Caco-2 (cell line): ENCODE results near the gene ARHGAP24. TPM values are rescaled to one million over a fixed set of nuclear protein-coding genes. Genes with fewer than 3 reads are reported as not detected.

ENCODE experiments used
- BruUV-seq: library from RNA; stranded (reverse); fragments of 400-500 nt; replicated peaks from 2 replicates; lab custom pipeline; 2021; lab: Mats Ljungman, UMichigan
- CTCF ChIA-PET: fragments of 300-600 bp; sonication (Branson Sonifier 250); formaldehyde crosslinking; loops from one replicate; lab custom pipeline; 2022; ENCODE audit warnings: antibody characterized with exemption; lab: Charles Lee
- POLR2A ChIA-PET: fragments of 300-600 bp; sonication (Branson Sonifier 250); formaldehyde crosslinking; loops from one replicate; lab custom pipeline; 2022; ENCODE audit warnings: antibody characterized with exemption; lab: Charles Lee
- DNase-seq, 2 experiments: peaks; one replicate each; pipeline versions ENCODE4 v3.0.0 to v3.0.0-alpha.2; 2020 to 2022
- H3K27me3 ChIP-seq: replicated peaks from 2 replicates; pipeline ENCODE4 v1.6.0; 2011; ENCODE audit warnings: low read length; ENCODE audit not compliant: control insufficient read depth, insufficient read depth
- H3K36me3 ChIP-seq: 2 replicates; pipeline ENCODE4 v1.5.1; 2011; ENCODE audit warnings: low read length; ENCODE audit not compliant: control insufficient read depth, insufficient read depth
- H3K4me1 ChIP-seq: fragments of 250-450 bp; sonication (Bioruptor Pico); 2 replicates; pipeline ENCODE4 v1.5.1; 2020; ENCODE audit warnings: mild to moderate bottlenecking
- H3K4me3 ChIP-seq: 2 replicates; pipeline ENCODE4 v1.5.1; 2011; ENCODE audit warnings: low read depth, mild to moderate bottlenecking, control low read depth, low read length
- H3K9me3 ChIP-seq: fragments of 250-450 bp; sonication (Bioruptor Pico); 2 replicates; pipeline ENCODE4 v1.5.1; 2020; ENCODE audit warnings: mild to moderate bottlenecking, moderate library complexity
- H3K27ac Mint-ChIP-seq: one replicate; pipeline ENCODE4 v1.8.0; 2022; ENCODE audit warnings: mixed read lengths; ENCODE audit not compliant: unreplicated experiment
- H3K27me3 Mint-ChIP-seq: one replicate; pipeline ENCODE4 v1.8.0; 2022; ENCODE audit warnings: mixed read lengths; ENCODE audit not compliant: insufficient read depth, unreplicated experiment
- H3K36me3 Mint-ChIP-seq: one replicate; pipeline ENCODE4 v1.8.0; 2022; ENCODE audit warnings: mild to moderate bottlenecking, mixed read lengths; ENCODE audit not compliant: insufficient read depth, unreplicated experiment
- H3K4me1 Mint-ChIP-seq: one replicate; pipeline ENCODE4 v1.8.0; 2022; ENCODE audit warnings: low read depth, mixed read lengths; ENCODE audit not compliant: unreplicated experiment
- H3K4me3 Mint-ChIP-seq: one replicate; pipeline ENCODE4 v1.8.0; 2022; ENCODE audit warnings: mild to moderate bottlenecking, moderate library complexity, mixed read lengths; ENCODE audit not compliant: unreplicated experiment
- H3K9me3 Mint-ChIP-seq: one replicate; pipeline ENCODE4 v1.8.0; 2022; ENCODE audit warnings: mixed read lengths; ENCODE audit not compliant: unreplicated experiment
- CTCF ChIP-seq, 2 experiments: fragments of 200-600 bp in 1 of 2; IDR thresholded peaks; 1 replicate in 1 of 2; 2 replicates in 1 of 2; pipeline versions ENCODE4 v1.5.1 to v1.8.0; 2011 to 2022; ENCODE audit warnings: antibody characterized with exemption in 1 of 2, control low read depth in 1 of 2, inconsistent platforms in 1 of 2, low read depth in 1 of 2, low read length in 1 of 2, mild to moderate bottlenecking in 1 of 2, moderate library complexity in 1 of 2; ENCODE audit not compliant: insufficient read depth in 1 of 2, severe bottlenecking in 1 of 2, unreplicated experiment in 1 of 2
- intact Hi-C: fragments of 100-400 bp; cut with micrococcal nuclease; formaldehyde crosslinking; loops from one replicate; pipeline ENCODE4 v1.10.0; 2022; ENCODE audit not compliant: unreplicated experiment
- total RNA-seq: library from RNA; stranded (reverse); gene quantifications from 2 replicates; pipeline ENCODE4 v1.2.3, GENCODE V29; 2022

ARHGAP24 gene
- total RNA-seq, 1 experiment from 2014 or later: 2.8 TPM

- ChIA-PET POLR2A (no interaction called here), CTCF (no interaction called here)
- no peak overlapping the region for H3K4me3 Mint-ChIP-seq
- Histone ChIP-seq H3K4me3 (no peak overlapping the region), H3K4me1 (no peaks in the 10 kb centered on the region), H3K9me3 (no peaks in the 10 kb centered on the region), H3K36me3 (no peaks in the 10 kb centered on the region), H3K27me3 (no peaks in the 10 kb centered on the region)
- H3K4me1 Mint-ChIP-seq: no peaks in the 10 kb centered on the region
- peaks cover 5% of the 10 kb centered on the region for H3K36me3 Mint-ChIP-seq
- H3K27me3 Mint-ChIP-seq: peaks cover 9% of the 10 kb centered on the region
- intact Hi-C loops: no loop called here
- TF ChIP-seq CTCF (IDR thresholded peaks at IDR 0.05; ENCODE audit: insufficient read depth in 1 of 2, low read depth in 1 of 2, low read length in 1 of 2, severe bottlenecking in 1 of 2, unreplicated experiment in 1 of 2): no peak
- BruUV-seq: no TSS peak
- DNase-seq: no peak
- H3K9me3 Mint-ChIP-seq: no peaks in the 10 kb centered on the region
- H3K27ac Mint-ChIP-seq: no peak overlapping the region
These were observed 301.1 kb downstream of the ARHGAP24 start for GRCh38 chr4:85776096-85776495.

GRCh38 chr4:85776579-85776978 is 301.6 kb downstream of the ARHGAP24 start:
- ChIA-PET CTCF (no interaction called here), POLR2A (no interaction called here)
- BruUV-seq: no TSS peak

GRCh38 chr4:85777908-85778631 is 303.1 kb downstream of the ARHGAP24 start:
- Mint-ChIP-seq H3K27me3 (peaks cover 7% of the 10 kb centered on the region), H3K9me3 (no peaks in the 10 kb centered on the region), H3K4me1 (no peaks in the 10 kb centered on the region), H3K36me3 (peaks cover 5% of the 10 kb centered on the region), H3K4me3 (no peak overlapping the region), H3K27ac (no peak overlapping the region)
- BruUV-seq: no TSS peak
- H3K27me3 ChIP-seq: no peaks in the 10 kb centered on the region
- H3K36me3 ChIP-seq: no peaks in the 10 kb centered on the region
- no peak overlapping the region for H3K4me3 ChIP-seq
- no peaks in the 10 kb centered on the region for H3K9me3 ChIP-seq
- H3K4me1 ChIP-seq: no peaks in the 10 kb centered on the region
- CTCF ChIA-PET: interaction anchor here (2.2 kb wide), 1 partner anchor 18 kb away, joined by 7 read pairs; no protein-coding TSS in a partner anchor
- no peak for TF ChIP-seq CTCF (IDR thresholded peaks at IDR 0.05; ENCODE audit: insufficient read depth in 1 of 2, low read depth in 1 of 2, low read length in 1 of 2, severe bottlenecking in 1 of 2, unreplicated experiment in 1 of 2)
- POLR2A ChIA-PET: no interaction called here
- intact Hi-C loops: no loop called here
- no peak for DNase-seq

More at GRCh38 chr4:85776579-85776978, 301.6 kb downstream of the ARHGAP24 start:
- no peaks in the 10 kb centered on the region for H3K27me3 ChIP-seq
- peaks cover 5% of the 10 kb centered on the region for H3K36me3 Mint-ChIP-seq
- H3K36me3 ChIP-seq: no peaks in the 10 kb centered on the region
- H3K4me3 ChIP-seq: no peak overlapping the region
- H3K27me3 Mint-ChIP-seq: peaks cover 9% of the 10 kb centered on the region
- H3K4me3 Mint-ChIP-seq: no peak overlapping the region
- H3K4me1 Mint-ChIP-seq: no peaks in the 10 kb centered on the region
- H3K4me1 ChIP-seq: no peaks in the 10 kb centered on the region
- H3K9me3 ChIP-seq: no peaks in the 10 kb centered on the region
- H3K9me3 Mint-ChIP-seq: no peaks in the 10 kb centered on the region
- intact Hi-C loops: no loop called here
- H3K27ac Mint-ChIP-seq: no peak overlapping the region
- no peak for TF ChIP-seq CTCF (IDR thresholded peaks at IDR 0.05; ENCODE audit: insufficient read depth in 1 of 2, low read depth in 1 of 2, low read length in 1 of 2, severe bottlenecking in 1 of 2, unreplicated experiment in 1 of 2)
- DNase-seq: no peak
